Measurements from ENCODE around the gene TUBG1.
A peak's percentile ranks its signal among the peaks of the same experiment; 100 is the strongest.

TUBG1 gene

GRCh38 chr17:42563143-42563509 lies 46.4 kb upstream of the TUBG1 start:
- Histone ChIP-seq H3K27me3 (ENCODE audit: insufficient read depth, low read length) (no peaks in the 10 kb centered on the region), H4K91ac (ENCODE audit: low read depth, low read length) (peak overlapping the region; percentile 0), H2AFZ (ENCODE audit: insufficient read depth, low read length, poor library complexity) (no peak overlapping the region), H3K9me3 (ENCODE audit: insufficient read depth, low read depth, low read length) (no peaks in the 10 kb centered on the region), H3K14ac (ENCODE audit: low read length) (no peak overlapping the region), H2BK12ac (ENCODE audit: low read length) (no peak overlapping the region), H2BK5ac (ENCODE audit: low read depth, low read length, poor library complexity) (no peak overlapping the region), H4K8ac (ENCODE audit: low read depth, low read length) (peak overlapping the region; percentile 28), H3K79me2 (ENCODE audit: control insufficient read depth, insufficient read depth, low read length, poor library complexity) (peaks cover 12% of the 10 kb centered on the region), H2AK5ac (ENCODE audit: low read length) (no peak overlapping the region), H3K4me1 (ENCODE audit: control insufficient read depth in 1 of 2, insufficient read depth in 2 of 2, low read length in 2 of 2) (peaks cover 14 to 16% of the 10 kb centered on the region in 2 experiments), H4K12ac (ENCODE audit: low read depth, low read length) (no peak overlapping the region), H3K4me3 (ENCODE audit: low read depth, low read length) (peak overlapping the region; percentile 85), H3K4me2 (ENCODE audit: low read length) (peak overlapping the region; percentile 77), H3K36me3 (ENCODE audit: control insufficient read depth in 1 of 2, insufficient read depth in 2 of 2, low read length in 2 of 2) (peaks cover 26 to 29% of the 10 kb centered on the region in 2 experiments), H3K4ac (ENCODE audit: low read depth, low read length) (peak overlapping the region; percentile 63), H3K18ac (ENCODE audit: low read length) (peak overlapping the region; percentile 1), H3K79me1 (ENCODE audit: low read length) (peaks cover 15% of the 10 kb centered on the region), H2BK120ac (ENCODE audit: insufficient read depth, low read length, poor library complexity) (no peak overlapping the region), H3K9ac (ENCODE audit: low read length) (no peak overlapping the region), H3K23ac (ENCODE audit: low read length) (no peak overlapping the region), H3K27ac (ENCODE audit: low read depth, low read length) (no peak overlapping the region)
- DNase-seq: no peak
- no CpG with 5 or more reads among the region's 14 CpGs for whole genome bisulfite sequencing (ENCODE audit: extremely low coverage, insufficient coverage, insufficient read length)

- H3K79me2 ChIP-seq (ENCODE audit: control insufficient read depth, insufficient read depth, low read length, poor library complexity): peaks cover 12% of the 10 kb centered on the region
- H3K4me3 ChIP-seq (ENCODE audit: low read depth, low read length): no peak overlapping the region
- no peaks in the 10 kb centered on the region for H3K9me3 ChIP-seq (ENCODE audit: insufficient read depth, low read depth, low read length)
- no peak overlapping the region for H3K9ac ChIP-seq (ENCODE audit: low read length)
- no peak overlapping the region for H4K8ac ChIP-seq (ENCODE audit: low read depth, low read length)
- H2AK5ac ChIP-seq (ENCODE audit: low read length): no peak overlapping the region
- H2BK120ac ChIP-seq (ENCODE audit: insufficient read depth, low read length, poor library complexity): no peak overlapping the region
- no peaks in the 10 kb centered on the region for H3K27me3 ChIP-seq (ENCODE audit: insufficient read depth, low read length)
- H3K4me1 ChIP-seq (ENCODE audit: control insufficient read depth in 1 of 2, insufficient read depth in 2 of 2, low read length in 2 of 2): peaks cover 14 to 16% of the 10 kb centered on the region in 2 experiments
- no peak overlapping the region for H2AFZ ChIP-seq (ENCODE audit: insufficient read depth, low read length, poor library complexity)
- H3K36me3 ChIP-seq (ENCODE audit: control insufficient read depth in 1 of 2, insufficient read depth in 2 of 2, low read length in 2 of 2): peaks cover 30 to 31% of the 10 kb centered on the region in 2 experiments
- H2BK12ac ChIP-seq (ENCODE audit: low read length): no peak overlapping the region
- H4K91ac ChIP-seq (ENCODE audit: low read depth, low read length): no peak overlapping the region
- peaks cover 15% of the 10 kb centered on the region for H3K79me1 ChIP-seq (ENCODE audit: low read length)
- no CpG with 5 or more reads among the region's 1 CpG for WGBS (ENCODE audit: extremely low coverage, insufficient coverage, insufficient read length)
- no peak overlapping the region for H2BK5ac ChIP-seq (ENCODE audit: low read depth, low read length, poor library complexity)
- H3K18ac ChIP-seq (ENCODE audit: low read length): no peak overlapping the region
- DNase-seq: no peak
- H3K4ac ChIP-seq (ENCODE audit: low read depth, low read length): no peak overlapping the region
- H3K23ac ChIP-seq (ENCODE audit: low read length): no peak overlapping the region
- no peak overlapping the region for H4K12ac ChIP-seq (ENCODE audit: low read depth, low read length)
- H3K14ac ChIP-seq (ENCODE audit: low read length): no peak overlapping the region
- no peak overlapping the region for H3K4me2 ChIP-seq (ENCODE audit: low read length)
- H3K27ac ChIP-seq (ENCODE audit: low read depth, low read length): no peak overlapping the region
These were observed 45.9 kb upstream of the TUBG1 start for GRCh38 chr17:42563543-42563942.

GRCh38 chr17:42563950-42564349 lies 45.5 kb upstream of the TUBG1 start:
- Histone ChIP-seq H3K36me3 (ENCODE audit: control insufficient read depth in 1 of 2, insufficient read depth in 2 of 2, low read length in 2 of 2) (peaks cover 34 to 36% of the 10 kb centered on the region in 2 experiments), H4K8ac (ENCODE audit: low read depth, low read length) (no peak overlapping the region), H3K27ac (ENCODE audit: low read depth, low read length) (no peak overlapping the region), H3K18ac (ENCODE audit: low read length) (no peak overlapping the region), H3K79me1 (ENCODE audit: low read length) (peaks cover 15% of the 10 kb centered on the region), H4K91ac (ENCODE audit: low read depth, low read length) (no peak overlapping the region), H3K9me3 (ENCODE audit: insufficient read depth, low read depth, low read length) (no peaks in the 10 kb centered on the region), H3K4me1 (ENCODE audit: control insufficient read depth in 1 of 2, insufficient read depth in 2 of 2, low read length in 2 of 2) (peaks cover 14 to 16% of the 10 kb centered on the region in 2 experiments), H2AFZ (ENCODE audit: insufficient read depth, low read length, poor library complexity) (no peak overlapping the region), H2BK120ac (ENCODE audit: insufficient read depth, low read length, poor library complexity) (no peak overlapping the region), H3K4me3 (ENCODE audit: low read depth, low read length) (no peak overlapping the region), H3K23ac (ENCODE audit: low read length) (no peak overlapping the region), H3K4me2 (ENCODE audit: low read length) (no peak overlapping the region), H3K4ac (ENCODE audit: low read depth, low read length) (no peak overlapping the region), H2BK5ac (ENCODE audit: low read depth, low read length, poor library complexity) (no peak overlapping the region), H3K27me3 (ENCODE audit: insufficient read depth, low read length) (no peaks in the 10 kb centered on the region), H3K9ac (ENCODE audit: low read length) (no peak overlapping the region), H4K12ac (ENCODE audit: low read depth, low read length) (no peak overlapping the region), H3K14ac (ENCODE audit: low read length) (no peak overlapping the region), H3K79me2 (ENCODE audit: control insufficient read depth, insufficient read depth, low read length, poor library complexity) (peaks cover 12% of the 10 kb centered on the region), H2BK12ac (ENCODE audit: low read length) (no peak overlapping the region), H2AK5ac (ENCODE audit: low read length) (no peak overlapping the region)
- DNase-seq: no peak
- no CpG with 5 or more reads among the region's 9 CpGs for WGBS (ENCODE audit: extremely low coverage, insufficient coverage, insufficient read length)

GRCh38 chr17:42564815-42565522 lies 44.5 kb upstream of the TUBG1 start:
- Histone ChIP-seq H3K79me2 (ENCODE audit: control insufficient read depth, insufficient read depth, low read length, poor library complexity) (peaks cover 12% of the 10 kb centered on the region), H3K9me3 (ENCODE audit: insufficient read depth, low read depth, low read length) (no peaks in the 10 kb centered on the region), H3K79me1 (ENCODE audit: low read length) (peaks cover 15% of the 10 kb centered on the region), H3K18ac (ENCODE audit: low read length) (no peak overlapping the region), H3K27me3 (ENCODE audit: insufficient read depth, low read length) (no peaks in the 10 kb centered on the region), H3K36me3 (ENCODE audit: control insufficient read depth in 1 of 2, insufficient read depth in 2 of 2, low read length in 2 of 2) (peaks cover 43 to 46% of the 10 kb centered on the region in 2 experiments), H2AFZ (ENCODE audit: insufficient read depth, low read length, poor library complexity) (no peak overlapping the region), H3K4me2 (ENCODE audit: low read length) (no peak overlapping the region), H4K12ac (ENCODE audit: low read depth, low read length) (no peak overlapping the region), H3K14ac (ENCODE audit: low read length) (no peak overlapping the region), H4K91ac (ENCODE audit: low read depth, low read length) (no peak overlapping the region), H3K23ac (ENCODE audit: low read length) (no peak overlapping the region), H4K8ac (ENCODE audit: low read depth, low read length) (no peak overlapping the region), H3K27ac (ENCODE audit: low read depth, low read length) (no peak overlapping the region), H2AK5ac (ENCODE audit: low read length) (no peak overlapping the region), H3K9ac (ENCODE audit: low read length) (no peak overlapping the region), H2BK120ac (ENCODE audit: insufficient read depth, low read length, poor library complexity) (no peak overlapping the region), H3K4me1 (ENCODE audit: control insufficient read depth in 1 of 2, insufficient read depth in 2 of 2, low read length in 2 of 2) (peaks cover 14 to 16% of the 10 kb centered on the region in 2 experiments), H2BK12ac (ENCODE audit: low read length) (no peak overlapping the region), H3K4ac (ENCODE audit: low read depth, low read length) (no peak overlapping the region), H2BK5ac (ENCODE audit: low read depth, low read length, poor library complexity) (no peak overlapping the region), H3K4me3 (ENCODE audit: low read depth, low read length) (no peak overlapping the region)
- WGBS (ENCODE audit: extremely low coverage, insufficient coverage, insufficient read length): no CpG with 5 or more reads among the region's 15 CpGs
- no peak for DNase-seq
